Smooth muscle cell (in vitro differentiated cells): ENCODE results near the gene FAM53B. TPM values are rescaled to one million over a fixed set of nuclear protein-coding genes. Genes with fewer than 3 reads are reported as not detected.

Source experiments
- DNase-seq: peaks from one replicate; lab custom pipeline; 2025; ENCODE audit not compliant: unreplicated experiment; lab: John Stamatoyannopoulos, UW
- H2AFZ ChIP-seq: fragments of 200-600 bp; sonication (generic); 2 replicates; pipeline ENCODE4 v1.6.0; 2016; ENCODE audit warnings: antibody characterized with exemption, low read depth, mild to moderate bottlenecking
- H3F3A ChIP-seq: fragments of 200-600 bp; sonication (generic); 2 replicates; pipeline ENCODE4 v1.6.0; 2017; ENCODE audit warnings: antibody characterized with exemption, low read depth
- H3K27ac ChIP-seq: fragments of 200-600 bp; sonication (generic); 2 replicates; pipeline ENCODE4 v1.5.1; 2016; ENCODE audit warnings: low read depth, mild to moderate bottlenecking
- H3K27me3 ChIP-seq: fragments of 200-600 bp; sonication (generic); 2 replicates; pipeline ENCODE4 v1.6.1; 2016; ENCODE audit warnings: low read depth, mild to moderate bottlenecking
- H3K36me3 ChIP-seq: fragments of 200-600 bp; sonication (generic); 2 replicates; pipeline ENCODE4 v1.5.1; 2016; ENCODE audit warnings: low read depth
- H3K4me1 ChIP-seq: fragments of 200-600 bp; sonication (generic); 2 replicates; pipeline ENCODE4 v1.5.1; 2016; ENCODE audit warnings: low read depth
- H3K4me2 ChIP-seq: fragments of 200-600 bp; sonication (generic); 2 replicates; pipeline ENCODE4 v1.6.0; 2016; ENCODE audit warnings: mild to moderate bottlenecking
- H3K4me3 ChIP-seq: fragments of 200-600 bp; sonication (generic); 2 replicates; pipeline ENCODE4 v1.5.1; 2016; ENCODE audit warnings: mild to moderate bottlenecking
- H3K79me2 ChIP-seq: fragments of 200-600 bp; sonication (generic); 2 replicates; pipeline ENCODE4 v1.6.0; 2016; ENCODE audit warnings: low read depth, mild to moderate bottlenecking
- H3K9ac ChIP-seq: fragments of 200-600 bp; sonication (generic); 2 replicates; pipeline ENCODE4 v1.6.0; 2016; ENCODE audit warnings: low read depth
- H3K9me3 ChIP-seq: fragments of 200-600 bp; sonication (generic); replicated peaks from 2 replicates; pipeline ENCODE4 v1.5.1; 2016; ENCODE audit warnings: low read depth
- H4K20me1 ChIP-seq: fragments of 200-600 bp; sonication (generic); 2 replicates; pipeline ENCODE4 v1.6.0; 2016; ENCODE audit warnings: low read depth
- WGBS: methylation state at CpG from one replicate; pipeline ENCODE4 v1.1.7; 2016; ENCODE audit warnings: low lambda C conversion rate; 5-methylcytosine and 5-hydroxymethylcytosine counted together
- polyA plus RNA-seq: library from polyadenylated mRNA; unstranded; fragments of >200 nt; fragmentation: Nextera tagmentation; extraction: Ambion mirVana; gene quantifications from 2 replicates; pipeline ENCODE4 v1.2.1, GENCODE V29; 2016
- total RNA-seq: library from RNA; depleted of rRNA; stranded (reverse); fragments of >200 nt; gene quantifications from 2 replicates; pipeline ENCODE4 v1.2.3, GENCODE V29; 2014
- TF ChIP-seq, protein P1 (sequence below): fragments of 200-600 bp; sonication (generic); IDR thresholded peaks from 2 replicates; pipeline ENCODE4 v1.5.1; 2017; ENCODE audit warnings: borderline replicate concordance, mild to moderate bottlenecking, antibody characterized with exemption; ENCODE audit not compliant: insufficient read depth, poor library complexity, severe bottlenecking

Gene FAM53B
- total and polyA plus RNA-seq, 2 experiments from 2014 or later, result 5.5 to 6.2 TPM

DNA sequence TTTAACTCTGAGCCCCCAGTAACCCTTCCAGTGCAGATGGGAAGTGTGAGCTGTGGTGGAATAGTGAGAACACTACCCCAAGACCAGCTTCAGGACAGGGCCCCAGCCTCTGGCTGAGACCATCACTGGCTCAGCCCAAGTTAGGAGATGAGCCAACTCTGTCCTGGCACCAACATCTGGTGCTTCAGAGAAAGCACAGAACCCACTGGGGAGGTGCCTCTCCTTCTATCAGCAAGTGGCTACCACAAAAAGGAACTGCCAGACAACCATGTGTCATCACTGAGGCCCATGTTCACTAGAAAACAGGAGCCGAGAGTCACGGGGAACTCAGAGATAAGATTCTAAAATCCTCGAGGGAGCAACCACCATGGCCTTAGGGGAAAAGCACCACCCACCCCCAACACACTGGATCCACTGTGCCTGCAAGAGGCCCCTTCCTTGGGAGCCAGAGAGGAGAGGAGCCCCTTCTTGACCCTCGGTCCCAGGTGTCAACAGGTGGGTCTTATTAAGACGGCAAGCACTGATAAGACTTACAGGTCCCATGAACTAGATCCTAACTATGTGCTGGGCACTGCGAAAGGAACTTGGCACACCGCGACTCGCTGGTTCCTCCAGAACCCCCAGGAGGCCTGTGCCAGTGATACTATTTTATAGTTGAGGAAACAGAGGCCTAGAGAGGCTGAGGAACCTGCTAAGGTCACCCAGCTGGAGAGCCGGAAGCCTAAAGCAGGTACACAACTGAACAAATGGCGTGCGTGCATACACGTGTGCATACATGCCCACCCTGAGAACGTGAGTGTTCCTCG is 102.7 kb downstream of the FAM53B start:
- 67% methylated on average over 15 of the region's 15 CpGs for WGBS
- no peak overlapping the region for H2AFZ ChIP-seq
- no peaks in the 10 kb centered on the region for H3K79me2 ChIP-seq
- no peaks in the 10 kb centered on the region for H3K27me3 ChIP-seq
- no peak overlapping the region for H3K4me3 ChIP-seq
- TF ChIP-seq, protein P1, sequence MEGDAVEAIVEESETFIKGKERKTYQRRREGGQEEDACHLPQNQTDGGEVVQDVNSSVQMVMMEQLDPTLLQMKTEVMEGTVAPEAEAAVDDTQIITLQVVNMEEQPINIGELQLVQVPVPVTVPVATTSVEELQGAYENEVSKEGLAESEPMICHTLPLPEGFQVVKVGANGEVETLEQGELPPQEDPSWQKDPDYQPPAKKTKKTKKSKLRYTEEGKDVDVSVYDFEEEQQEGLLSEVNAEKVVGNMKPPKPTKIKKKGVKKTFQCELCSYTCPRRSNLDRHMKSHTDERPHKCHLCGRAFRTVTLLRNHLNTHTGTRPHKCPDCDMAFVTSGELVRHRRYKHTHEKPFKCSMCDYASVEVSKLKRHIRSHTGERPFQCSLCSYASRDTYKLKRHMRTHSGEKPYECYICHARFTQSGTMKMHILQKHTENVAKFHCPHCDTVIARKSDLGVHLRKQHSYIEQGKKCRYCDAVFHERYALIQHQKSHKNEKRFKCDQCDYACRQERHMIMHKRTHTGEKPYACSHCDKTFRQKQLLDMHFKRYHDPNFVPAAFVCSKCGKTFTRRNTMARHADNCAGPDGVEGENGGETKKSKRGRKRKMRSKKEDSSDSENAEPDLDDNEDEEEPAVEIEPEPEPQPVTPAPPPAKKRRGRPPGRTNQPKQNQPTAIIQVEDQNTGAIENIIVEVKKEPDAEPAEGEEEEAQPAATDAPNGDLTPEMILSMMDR, result no peak
- peaks cover 79% of the 10 kb centered on the region for H4K20me1 ChIP-seq
- H3K4me1 ChIP-seq, result peaks cover 46% of the 10 kb centered on the region
- no peak overlapping the region for H3K9ac ChIP-seq
- no peak for DNase-seq
- H3K9me3 ChIP-seq, result no peaks in the 10 kb centered on the region
- no peaks in the 10 kb centered on the region for H3K36me3 ChIP-seq
- H3F3A ChIP-seq, result no peaks in the 10 kb centered on the region
- peak overlapping the region; percentile 67 for H3K4me2 ChIP-seq
- no peak overlapping the region for H3K27ac ChIP-seq

DNA sequence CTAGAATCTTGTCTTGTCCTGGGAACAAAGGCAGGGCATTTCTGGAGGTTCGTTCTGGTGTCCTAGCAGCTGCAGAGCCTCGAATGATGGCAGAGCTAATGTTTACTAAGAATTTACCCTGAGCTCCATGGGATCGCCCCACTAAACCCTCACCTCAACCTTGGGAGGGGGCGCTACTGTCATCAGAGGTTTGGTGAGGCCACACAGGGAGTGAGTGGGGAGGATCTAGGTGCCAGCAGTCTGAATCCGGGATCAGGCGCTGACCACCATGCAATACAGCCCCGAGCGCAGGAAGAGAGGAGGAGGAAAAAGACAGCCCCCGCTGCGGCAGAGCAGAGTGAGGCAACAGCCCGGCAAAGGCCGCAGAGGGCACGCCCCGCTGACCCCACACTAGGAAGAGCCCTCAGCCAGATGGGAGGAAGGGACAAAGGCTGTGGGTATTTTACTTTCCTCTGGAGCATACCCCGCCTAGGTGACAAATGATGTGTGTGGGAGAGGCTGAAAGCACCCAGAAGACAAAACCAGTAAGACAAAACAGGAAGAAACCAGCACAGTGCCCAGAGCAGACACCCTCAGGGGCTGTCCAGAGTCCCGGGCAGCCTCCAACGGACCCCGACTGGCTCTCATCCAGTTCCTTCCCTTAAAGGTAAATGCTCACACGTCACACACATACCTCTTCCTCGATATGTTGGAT is 103.5 kb downstream of the FAM53B start:
- no peak overlapping the region for H3K9ac ChIP-seq
- H3K36me3 ChIP-seq, result no peaks in the 10 kb centered on the region
- H3K4me3 ChIP-seq, result no peak overlapping the region
- no peaks in the 10 kb centered on the region for H3F3A ChIP-seq
- H3K9me3 ChIP-seq, result no peaks in the 10 kb centered on the region
- H3K4me1 ChIP-seq, result peaks cover 46% of the 10 kb centered on the region
- peak overlapping the region; percentile 67 for H3K4me2 ChIP-seq
- H2AFZ ChIP-seq, result no peak overlapping the region
- H3K27me3 ChIP-seq, result no peaks in the 10 kb centered on the region
- WGBS, result 85% methylated on average over 20 of the region's 20 CpGs
- no peaks in the 10 kb centered on the region for H3K79me2 ChIP-seq
- TF ChIP-seq, protein P1, result no peak
- DNase-seq, result no peak
- H3K27ac ChIP-seq, result no peak overlapping the region
- peaks cover 76% of the 10 kb centered on the region for H4K20me1 ChIP-seq

DNA sequence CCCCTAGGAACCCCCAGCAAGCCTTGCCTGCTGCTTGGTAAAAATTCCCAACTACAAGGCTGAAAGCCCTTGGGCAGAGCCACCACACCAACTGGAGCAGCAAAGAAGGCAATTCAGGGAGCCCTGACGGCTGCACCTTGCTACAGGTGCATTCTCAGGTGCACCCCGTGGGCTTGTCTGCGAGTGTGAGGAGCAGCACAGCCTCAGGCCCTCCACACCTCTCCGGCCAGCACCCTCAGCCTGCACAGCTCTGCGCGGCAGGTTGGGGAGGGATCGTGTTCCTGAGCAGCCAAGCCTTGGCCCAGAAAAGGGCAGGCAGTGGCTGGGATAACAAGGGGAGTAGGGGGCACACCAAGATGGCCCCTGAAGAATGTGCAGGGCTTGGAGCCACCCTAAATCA is 104.1 kb downstream of the FAM53B start:
- no peak for DNase-seq
- Histone ChIP-seq H3K27me3 (no peaks in the 10 kb centered on the region), H3K4me2 (no peak overlapping the region), H3F3A (no peaks in the 10 kb centered on the region), H3K9me3 (no peaks in the 10 kb centered on the region), H3K4me1 (peaks cover 46% of the 10 kb centered on the region), H3K79me2 (no peaks in the 10 kb centered on the region), H3K27ac (no peak overlapping the region), H3K4me3 (no peak overlapping the region), H3K9ac (no peak overlapping the region), H4K20me1 (peaks cover 70% of the 10 kb centered on the region), H2AFZ (no peak overlapping the region), H3K36me3 (no peaks in the 10 kb centered on the region)
- TF ChIP-seq, protein P1, result no peak
- WGBS, result 94% methylated on average over 7 of the region's 7 CpGs
